Eye (tissue), 1 donor: Measurements from ENCODE around the gene SEC61G.

Source experiments
- DNase-seq: peaks from one replicate; pipeline ENCODE4 v3.0.0-alpha.2; 2015

Gene SEC61G

DNA sequence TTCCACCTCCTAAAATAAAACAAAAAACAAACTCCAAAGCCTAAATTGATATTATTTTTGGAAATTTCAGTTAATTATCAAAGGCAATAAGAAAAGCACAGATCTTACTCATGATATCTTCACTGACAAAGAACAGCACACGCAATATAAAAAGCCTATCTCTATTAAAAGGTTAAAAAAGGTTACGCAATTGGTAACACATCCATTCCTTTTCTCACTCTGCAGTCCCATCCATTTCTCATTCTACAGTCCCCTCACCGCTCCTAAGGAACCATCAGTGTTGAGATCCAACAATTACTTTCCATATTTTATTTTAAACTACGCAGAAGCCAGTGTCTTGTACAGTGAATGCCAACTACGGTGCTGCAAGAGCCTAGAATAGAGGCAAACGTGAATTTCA lies 1.3 kb downstream of the SEC61G start:
- DNase-seq: no peak

DNA sequence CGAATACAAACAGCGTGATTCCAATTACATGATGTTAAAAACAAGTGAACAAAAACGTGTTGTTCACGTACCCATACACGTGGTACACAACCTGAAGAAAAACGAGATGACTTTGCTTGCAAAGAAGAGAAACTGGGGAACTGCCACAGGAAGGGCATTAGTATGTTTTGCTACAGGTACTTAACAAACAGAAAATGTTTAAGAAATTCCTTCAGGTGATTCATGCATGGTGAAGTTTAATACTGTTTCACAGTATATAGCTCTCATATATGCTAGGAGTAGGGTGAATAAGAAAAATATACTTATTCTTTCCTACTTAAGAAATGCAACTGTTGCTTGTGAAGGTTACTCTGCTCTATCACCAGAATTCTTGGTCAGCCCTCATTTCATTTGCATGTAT lies 9.8 kb downstream of the SEC61G start:
- DNase-seq: no peak

DNA sequence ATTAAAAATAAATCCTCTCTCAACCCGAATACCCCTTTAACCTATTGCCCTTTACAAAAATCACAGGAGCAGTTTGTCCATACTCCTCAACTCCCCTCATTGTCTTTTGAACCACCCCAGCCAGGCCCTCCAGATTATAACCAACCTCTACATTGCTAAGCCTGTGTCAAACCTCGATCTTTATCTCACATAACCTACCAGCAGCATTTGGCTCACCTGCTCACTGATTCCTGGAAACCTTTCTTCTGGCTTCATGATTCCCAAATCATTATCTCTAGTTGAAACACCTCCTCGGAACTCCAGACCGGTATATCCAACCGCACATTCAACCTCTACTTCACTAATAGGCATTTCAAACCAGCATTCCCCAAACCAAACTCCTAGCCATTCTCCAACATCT lies 11.8 kb downstream of the SEC61G start:
- DNase-seq: no peak

DNA sequence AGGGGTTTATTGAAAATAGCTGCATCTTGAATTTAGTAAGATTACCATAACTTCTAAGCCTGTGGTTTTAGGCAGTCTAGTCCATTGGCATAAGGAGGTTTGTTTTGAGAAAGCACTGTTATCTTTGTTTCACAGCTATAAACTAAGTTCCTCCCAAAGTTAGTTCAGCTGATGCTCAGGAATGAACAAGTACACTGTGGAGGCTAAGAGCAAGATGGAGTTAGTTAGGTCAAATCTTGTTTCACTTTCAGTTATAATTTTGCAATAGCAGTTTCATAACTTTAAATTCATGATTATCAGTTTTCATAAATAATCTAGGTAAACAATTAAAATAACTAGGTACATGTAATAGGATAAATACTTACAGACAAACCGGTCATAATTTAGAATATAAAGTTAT lies 15.4 kb downstream of the SEC61G start:
- no peak for DNase-seq

DNA sequence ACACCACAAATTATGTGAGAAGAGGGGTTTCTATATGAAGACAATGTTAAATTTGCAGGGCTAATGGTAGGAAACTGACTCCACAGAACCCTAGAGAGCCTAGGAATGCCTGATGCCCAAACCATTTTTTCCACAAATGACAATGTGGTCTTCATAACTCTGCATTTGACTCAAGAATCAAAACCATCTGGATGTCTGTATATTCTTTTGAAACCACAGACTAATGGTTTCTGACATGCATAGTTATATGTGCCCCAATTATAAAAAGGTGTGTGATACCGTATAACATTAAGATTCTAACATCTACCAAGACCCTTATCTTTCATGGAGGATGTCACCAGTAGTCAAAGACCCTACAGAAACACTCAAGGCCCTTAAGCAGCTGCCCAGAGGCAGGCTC lies 20.3 kb downstream of the SEC61G start:
- DNase-seq: no peak

DNA sequence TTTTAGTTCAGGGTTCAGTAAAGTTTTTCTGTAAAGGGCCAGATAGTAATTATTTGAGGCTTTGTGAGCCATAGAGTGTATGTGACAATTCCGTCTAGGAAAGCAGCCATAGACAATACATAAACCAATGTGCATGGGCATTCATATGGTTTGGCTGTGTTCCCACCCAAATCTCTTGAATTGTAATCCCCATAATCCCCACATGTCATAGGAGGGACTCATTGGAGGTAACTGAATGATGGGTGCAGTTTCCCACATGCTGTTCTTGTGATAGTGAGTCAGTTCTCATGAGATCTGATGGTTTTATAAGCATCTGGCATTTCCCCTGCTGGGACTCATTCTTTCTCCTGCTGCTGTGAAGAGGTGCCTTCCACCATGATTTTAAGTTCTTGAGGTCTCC lies 29.9 kb downstream of the SEC61G start:
- DNase-seq: no peak

DNA sequence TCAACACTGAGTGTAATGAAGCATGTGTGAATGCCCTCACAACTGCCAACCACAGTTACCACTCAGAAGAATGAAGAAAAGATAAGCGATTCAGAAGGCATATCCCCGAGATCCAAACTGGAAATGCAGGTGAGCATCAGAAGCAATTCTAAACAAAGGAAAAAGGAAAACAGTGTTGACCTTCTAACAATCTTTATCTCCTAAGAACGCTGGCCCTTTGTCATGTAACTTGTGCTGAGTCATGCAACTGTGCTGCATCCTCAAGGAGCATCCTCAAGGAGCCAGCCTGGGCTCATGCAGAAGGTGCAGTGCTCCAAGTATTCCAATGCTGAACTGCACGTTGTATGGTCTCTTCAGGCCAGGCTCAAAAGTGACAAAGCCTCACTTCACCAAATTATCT lies 30.6 kb downstream of the SEC61G start:
- peak; percentile 49 for DNase-seq

DNA sequence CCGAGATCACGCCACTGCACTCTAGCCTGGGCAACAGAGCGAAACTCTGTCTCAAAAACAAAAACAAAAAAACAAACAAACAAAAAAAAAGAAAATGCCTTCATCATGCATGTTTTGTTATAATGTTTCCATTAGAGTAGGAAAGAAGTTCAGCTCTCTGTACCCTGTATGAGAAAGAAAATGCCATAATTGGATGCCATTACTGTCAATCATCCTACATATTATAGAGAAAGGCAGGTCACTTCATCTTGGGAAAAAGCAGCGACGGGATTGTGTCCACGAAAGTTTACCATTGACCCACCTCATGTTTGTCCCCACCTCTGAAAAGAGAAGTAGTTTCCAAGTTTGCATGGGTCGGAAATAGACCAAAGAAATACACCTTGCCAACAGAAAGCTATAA lies 33.8 kb downstream of the SEC61G start:
- no peak for DNase-seq

DNA sequence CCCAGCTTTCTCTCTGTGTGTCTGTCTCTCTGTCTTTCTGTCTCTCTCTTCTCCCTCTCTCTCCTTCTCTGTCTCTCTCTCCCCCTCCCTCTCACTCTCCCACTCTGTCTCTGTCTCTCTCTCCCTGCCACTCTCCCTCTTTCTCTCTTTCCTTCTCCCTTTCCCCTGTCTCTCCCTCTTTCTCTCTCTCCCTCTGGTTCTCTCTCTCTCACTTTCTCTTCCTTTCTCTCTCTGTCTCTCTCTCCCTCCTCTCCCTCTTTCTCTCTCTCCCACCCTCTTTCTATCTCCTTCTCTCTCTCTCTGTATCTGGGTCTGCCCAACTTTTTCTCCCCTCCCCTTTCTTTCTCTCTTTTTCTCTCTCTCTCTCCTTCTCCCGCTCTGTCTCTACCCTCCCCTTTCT lies 36.5 kb downstream of the SEC61G start:
- DNase-seq: no peak

DNA sequence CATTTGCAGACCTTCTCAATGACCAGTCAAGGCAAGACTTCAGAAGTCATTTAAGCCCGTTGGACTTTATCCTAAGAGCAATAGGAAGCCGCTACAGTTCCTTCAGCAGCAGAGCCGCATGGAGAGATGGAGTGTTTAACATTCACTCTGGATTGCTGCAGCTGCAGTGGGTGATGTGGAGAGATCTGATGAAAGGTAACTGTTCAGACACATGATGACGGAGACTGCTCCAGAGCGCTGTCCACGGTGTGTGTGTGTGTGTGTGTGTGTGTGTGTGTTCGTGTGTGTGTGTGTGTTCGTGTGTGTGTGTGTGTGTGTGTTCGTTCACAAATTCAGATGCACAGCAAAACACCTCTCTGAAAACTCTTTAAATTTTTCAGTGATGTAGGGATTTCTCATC lies 37.0 kb downstream of the SEC61G start:
- DNase-seq: no peak

DNA sequence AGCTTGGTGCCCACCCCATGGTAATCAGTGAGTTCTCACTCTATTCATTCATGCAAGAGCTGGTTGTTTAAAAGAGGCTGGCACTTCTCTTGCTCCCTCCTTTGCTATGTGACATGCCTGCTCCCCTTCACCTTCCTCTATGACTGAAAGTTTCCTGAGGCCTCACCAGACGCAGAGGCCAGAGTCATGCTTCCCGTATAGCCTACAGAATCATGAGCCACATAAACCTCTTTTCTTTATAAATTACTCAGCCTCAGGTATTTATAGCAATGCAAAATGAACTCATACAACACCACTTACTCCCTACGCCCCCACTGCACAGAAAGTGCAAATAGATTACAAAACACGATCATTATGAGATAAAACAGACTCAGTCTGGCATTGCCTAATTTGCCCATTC lies 39.0 kb downstream of the SEC61G start:
- DNase-seq: no peak

DNA sequence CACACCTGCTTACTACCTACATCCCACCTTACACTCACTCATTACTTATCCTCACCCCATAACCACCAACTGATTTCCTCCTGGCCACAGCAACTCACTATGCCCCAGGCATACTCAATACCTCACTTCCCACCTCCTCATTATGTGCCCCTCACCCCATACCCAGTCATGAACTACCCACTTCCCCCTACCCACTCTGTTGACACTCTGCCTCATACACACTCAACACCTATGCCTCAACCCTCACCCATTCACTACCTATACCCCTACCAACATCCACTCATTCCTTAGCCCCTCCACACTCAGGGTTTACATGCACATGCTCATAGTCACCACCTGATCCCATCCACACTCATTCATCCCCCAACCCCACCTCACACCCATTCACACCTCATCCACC lies 39.6 kb downstream of the SEC61G start:
- no peak for DNase-seq

DNA sequence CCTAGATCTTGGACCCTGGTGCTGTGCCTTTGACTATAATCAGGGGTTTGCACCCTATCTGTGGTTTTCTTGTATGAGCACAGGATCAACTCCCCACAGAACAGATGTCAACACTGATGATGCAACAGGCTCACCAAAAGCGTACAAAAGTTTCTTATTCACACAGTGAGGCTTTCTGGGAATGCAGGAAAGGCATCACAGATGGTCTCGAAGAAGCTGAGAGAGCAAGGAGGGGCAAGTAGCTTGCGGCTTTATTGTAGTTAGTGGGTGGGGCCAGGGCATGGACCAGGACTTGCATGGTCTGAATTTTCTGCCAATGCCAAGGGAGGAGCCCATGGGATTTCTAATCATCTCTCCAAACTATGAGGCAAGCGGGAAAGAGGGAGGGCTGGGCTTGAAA lies 46.2 kb downstream of the SEC61G start:
- DNase-seq: no peak

DNA sequence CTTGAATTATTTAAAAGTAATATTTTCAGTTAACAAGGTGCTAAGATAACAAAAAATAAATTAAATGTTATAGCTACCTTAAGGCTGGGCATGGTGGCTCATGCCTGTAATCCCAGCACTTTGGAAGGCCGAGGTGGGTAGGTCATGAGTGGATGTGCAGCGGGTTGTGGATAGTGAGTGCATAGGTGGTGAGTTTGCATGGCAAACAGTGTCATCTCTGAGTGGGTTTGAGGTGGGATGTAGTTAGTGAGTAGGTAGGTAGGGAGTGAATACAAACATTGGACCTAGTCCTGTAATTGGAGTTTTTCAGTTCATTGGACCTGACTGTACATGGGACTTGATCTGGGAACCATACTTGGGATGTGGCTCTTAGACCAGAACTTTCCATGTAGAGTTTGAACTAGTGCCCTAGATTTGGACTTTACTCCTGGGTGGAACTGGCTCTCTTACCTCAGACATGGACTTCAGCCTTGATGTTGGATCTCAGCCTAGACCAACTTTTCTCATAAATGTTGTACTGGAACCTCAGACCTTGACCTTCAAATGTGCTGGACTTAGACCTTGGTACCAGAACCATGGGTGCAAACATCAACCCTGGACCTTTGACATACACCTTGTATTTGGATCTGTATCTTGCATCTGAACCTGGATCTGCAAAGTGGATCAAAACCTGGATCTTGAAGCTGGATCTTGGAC lies 47.0 kb downstream of the SEC61G start:
- no peak for DNase-seq

DNA sequence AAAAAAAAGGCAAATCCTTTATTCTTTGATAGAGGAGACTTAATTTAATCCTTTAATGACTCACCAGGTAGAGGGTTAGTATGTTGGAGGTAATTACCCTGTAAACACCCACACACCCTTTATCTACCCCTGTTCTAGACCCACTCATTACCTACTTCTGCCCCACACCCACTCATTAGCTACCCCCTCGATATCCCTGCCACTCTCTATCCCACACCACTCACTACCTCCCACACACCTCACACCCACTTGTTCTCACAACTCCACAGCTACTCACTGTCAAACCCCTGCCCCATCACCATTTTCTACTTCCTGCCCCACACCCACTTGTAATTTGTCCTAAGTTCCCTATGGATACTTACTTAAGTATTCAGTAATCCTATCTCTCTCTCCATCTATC lies 49.7 kb downstream of the SEC61G start:
- no peak for DNase-seq

DNA sequence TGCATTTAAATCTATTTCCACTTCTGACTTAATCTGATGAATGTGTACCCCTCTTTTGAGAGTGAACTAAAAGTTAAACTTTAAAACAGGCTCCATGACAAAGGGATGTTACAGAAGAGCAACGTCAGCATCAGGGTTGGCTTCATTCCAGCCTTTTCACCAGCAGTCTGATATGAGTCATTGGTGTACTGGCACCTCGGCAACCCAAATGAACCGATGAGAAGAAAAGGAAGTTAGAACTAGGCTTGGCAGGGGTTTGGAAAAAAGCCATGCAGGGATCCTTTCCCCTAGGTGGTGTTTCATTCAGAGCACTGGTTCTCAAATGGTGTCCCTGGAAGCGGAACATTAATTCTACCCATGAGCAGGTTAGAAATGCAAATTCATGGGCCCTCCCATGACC lies 53.6 kb downstream of the SEC61G start:
- no peak for DNase-seq

DNA sequence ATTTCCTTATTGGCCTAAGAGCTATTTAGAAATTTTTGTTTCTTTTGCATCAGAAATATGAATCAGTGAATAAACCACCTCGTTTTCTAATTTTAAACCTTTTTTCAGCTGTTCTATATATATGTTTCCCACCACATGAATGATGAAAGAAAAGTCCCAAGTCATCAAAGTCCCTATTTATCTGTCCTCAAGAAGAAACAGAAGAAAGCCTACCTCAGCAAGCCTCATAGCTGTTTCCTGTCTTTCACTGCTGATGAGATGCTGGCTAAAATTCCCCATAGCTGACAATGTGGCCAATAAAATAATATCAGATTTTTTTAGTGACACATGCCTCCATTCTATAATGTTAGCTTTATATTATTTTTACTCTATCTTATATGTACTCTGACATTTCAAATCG lies 54.2 kb downstream of the SEC61G start:
- no peak for DNase-seq
